GM21367 (cell line): ENCODE results near the gene LRRK1.

Experiments
- ATAC-seq: cut with Tn5 transposase; IDR thresholded peaks from one replicate; pipeline ENCODE4 v1.9.1; 2021; ENCODE audit not compliant: unreplicated experiment

The LRRK1 gene

DNA sequence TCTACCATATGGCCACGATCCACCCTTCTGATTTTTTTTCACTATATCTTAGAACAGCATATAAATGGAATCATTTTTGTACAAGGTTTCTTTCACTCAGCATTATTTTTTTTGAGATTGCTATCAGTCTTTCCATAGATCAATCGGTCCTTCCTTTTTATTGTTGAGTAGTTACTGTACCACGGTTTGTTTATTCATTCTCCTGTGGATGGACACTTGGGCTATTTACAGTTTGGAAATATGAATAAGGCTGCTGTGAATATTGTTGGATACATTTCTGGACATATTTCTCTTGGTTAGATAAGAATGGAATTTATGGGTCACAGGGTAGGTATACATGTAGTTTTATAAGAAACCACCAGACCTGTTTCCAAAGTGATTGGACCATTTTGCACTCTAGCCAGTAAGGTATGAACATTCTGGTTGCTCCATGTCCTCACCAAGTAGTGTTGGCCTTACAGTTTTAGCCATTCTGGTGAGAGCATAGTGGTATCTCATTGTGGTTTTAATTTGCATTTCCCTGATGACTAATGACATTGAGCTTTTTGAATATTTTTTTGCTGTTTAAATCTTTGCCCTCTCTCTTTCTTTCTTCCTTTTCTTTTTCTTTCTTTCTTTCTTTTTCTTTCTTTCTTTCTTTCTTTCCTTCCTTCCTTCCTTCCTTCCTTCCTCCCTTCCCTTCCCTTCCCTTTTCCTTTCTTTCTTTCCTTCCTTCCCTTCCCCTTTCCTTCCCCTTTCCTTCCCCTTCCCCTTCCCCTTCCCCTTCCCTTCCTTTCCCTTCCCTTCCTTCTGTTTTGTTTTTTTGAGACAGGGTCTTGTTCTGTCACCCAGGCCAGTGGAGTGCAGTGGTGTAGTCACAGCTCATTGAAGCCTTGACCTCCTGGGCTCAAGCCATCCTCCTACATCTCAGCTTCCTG is 49.2 kb downstream of the LRRK1 start:
- ATAC-seq = no peak

DNA sequence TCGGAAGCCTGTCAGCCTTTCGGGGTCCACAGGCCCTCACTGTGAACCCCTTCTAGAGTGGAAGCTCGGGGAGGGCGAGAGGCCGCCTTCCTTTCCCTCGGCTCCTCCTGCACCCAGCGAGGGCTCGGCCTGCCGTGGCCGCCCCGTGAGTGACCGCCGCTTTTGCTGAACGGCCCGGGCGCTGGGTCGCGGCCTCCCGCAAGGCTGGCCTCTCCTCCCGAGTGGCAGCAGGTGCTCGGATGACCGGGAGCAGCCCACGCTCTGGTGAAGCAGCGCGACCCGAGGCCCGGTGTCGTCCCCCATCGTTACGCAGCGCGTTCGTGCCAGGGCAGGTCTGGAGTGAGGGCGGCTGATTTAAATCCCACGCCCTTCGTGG is 53.8 kb downstream of the LRRK1 start:
- no peak for ATAC-seq

DNA sequence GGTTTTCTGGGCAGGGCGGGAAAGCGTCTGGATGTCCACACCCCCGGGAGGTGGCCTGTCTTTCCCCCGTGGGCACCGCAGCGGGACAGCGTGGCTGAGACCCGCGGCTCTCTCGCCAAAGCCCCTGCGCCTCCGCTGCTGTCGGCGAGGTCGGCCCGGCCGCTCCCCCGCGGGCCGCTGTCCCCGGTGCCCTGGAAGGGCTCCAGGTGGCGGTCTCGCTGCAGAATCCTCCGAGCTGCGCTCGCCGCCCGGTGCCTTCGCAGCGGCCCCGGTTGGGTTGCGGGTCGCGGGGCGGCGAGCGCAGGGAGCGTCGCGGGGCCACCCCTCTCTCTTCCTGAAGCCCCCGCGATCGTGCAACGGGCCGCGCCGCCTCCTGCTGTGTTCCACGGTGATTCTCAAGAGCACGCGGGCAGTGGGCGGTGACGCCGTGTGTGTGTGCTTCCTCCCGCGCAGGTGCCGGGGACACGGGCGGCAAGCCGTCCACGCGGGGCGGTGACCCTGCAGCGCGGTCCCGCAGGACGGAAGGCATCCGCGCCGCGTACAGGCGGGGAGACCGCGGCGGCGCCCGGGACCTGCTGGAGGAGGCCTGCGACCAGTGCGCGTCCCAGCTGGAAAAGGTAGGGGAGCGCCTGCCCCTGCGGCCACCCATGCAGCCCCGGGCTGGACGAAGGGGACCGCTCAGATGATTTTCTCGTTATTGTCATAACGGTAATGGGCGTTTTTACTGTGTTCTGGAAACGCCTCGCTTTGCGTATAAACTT is 54.4 kb downstream of the LRRK1 start:
- ATAC-seq = no peak

DNA sequence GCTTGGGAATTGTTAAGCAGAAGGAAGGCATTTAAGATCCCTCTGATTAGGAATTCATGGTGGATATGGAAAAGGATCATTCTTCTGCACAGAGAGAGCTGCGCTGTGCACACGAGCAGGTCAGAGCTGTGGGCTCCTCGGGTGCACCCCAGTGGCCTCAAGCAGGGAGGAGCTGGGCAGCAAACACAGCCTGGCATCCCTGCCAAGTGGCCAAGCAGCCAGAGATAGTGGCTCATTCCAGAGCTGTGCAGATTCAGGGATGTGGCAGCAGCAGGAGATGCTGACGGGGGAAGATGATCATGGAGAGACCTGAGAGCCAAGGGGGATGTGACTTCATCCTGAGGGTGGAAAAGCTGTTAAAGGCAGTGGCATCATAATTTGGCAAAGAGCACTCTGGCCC is 55.9 kb downstream of the LRRK1 start:
- no peak for ATAC-seq

DNA sequence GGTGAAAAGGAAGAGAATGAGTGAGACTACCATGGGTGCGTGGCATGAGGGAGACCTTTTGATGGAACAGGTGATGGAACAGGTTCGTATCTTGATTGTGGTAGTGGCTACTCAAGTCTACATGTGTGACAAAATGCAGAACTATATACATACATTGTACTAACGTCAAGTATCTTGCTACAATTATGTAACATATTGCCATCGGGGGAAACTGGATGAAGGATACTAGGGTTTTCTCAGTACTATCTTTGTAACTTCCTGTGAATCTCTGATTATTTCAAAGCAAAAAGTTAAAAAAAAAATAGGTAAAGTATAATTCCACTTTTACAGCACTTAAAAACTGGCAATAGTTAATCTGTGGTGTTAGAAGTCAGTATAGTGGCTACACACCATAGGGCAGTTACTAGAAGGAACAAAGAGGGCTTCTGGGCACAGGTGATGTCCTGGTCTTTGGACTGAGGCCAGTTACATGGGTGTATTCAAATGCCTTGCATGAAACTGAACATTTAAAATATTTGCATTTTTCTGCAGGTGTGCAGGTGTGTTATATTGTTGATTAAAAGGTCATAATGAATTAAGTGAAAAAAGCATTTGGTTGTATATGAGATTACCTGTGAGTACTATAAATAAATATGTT is 61.4 kb downstream of the LRRK1 start:
- no peak for ATAC-seq

DNA sequence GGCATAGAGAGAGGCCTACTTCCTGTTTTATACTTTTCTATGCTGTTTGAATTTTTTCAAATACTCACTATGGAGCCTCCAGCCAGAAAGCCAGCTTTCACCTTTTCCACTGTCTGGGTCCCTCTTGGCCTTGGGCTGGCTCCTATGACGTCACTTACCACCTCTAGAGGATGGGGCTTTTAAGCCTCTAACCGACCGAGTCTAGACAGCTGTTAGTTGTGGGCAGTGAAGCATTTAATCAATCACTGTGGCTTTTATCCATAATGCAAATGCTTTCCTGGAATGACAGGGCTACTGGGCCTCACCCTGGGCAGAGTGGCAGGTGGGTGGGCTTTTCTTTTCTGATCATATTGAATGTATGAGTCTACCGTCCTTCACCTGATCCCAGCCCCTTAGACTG is 61.9 kb downstream of the LRRK1 start:
- no peak for ATAC-seq

DNA sequence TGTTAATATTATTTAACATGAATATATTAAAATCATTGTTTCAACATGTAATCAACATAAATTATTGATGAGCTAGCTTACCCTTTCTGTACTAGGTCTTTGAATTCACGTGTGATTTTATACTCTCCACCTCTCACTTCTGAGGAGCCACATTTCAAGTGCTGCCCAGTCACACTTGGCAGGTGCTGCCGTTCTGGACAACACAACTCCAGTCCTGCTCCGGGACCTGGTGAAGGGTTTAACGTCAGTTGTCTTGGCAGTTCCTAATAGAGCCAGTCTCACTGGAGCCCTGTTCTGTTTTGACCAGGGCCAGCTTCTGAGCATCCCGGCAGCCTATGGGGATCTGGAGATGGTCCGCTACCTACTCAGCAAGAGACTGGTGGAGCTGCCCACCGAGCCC is 64.1 kb downstream of the LRRK1 start:
- no peak for ATAC-seq

DNA sequence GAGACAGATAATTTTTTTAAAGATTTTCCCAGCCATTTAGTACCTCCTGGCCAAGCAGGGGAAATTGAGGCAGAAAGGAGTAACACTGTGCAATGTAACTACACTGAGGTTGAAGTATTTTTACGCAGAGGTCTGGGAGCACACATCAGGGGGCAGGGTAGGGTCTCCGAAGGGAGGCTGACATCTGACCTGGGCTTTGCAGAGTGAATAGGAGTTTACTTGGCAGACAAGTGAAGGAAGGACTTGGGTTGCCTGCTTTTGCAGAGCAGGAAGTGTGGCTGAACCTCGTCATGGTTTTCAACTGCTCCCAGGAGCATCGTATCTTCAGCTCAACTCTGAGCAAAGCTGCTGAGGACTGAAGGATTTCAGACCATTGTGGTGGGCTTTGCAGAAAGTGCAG is 66.2 kb downstream of the LRRK1 start:
- no peak for ATAC-seq

DNA sequence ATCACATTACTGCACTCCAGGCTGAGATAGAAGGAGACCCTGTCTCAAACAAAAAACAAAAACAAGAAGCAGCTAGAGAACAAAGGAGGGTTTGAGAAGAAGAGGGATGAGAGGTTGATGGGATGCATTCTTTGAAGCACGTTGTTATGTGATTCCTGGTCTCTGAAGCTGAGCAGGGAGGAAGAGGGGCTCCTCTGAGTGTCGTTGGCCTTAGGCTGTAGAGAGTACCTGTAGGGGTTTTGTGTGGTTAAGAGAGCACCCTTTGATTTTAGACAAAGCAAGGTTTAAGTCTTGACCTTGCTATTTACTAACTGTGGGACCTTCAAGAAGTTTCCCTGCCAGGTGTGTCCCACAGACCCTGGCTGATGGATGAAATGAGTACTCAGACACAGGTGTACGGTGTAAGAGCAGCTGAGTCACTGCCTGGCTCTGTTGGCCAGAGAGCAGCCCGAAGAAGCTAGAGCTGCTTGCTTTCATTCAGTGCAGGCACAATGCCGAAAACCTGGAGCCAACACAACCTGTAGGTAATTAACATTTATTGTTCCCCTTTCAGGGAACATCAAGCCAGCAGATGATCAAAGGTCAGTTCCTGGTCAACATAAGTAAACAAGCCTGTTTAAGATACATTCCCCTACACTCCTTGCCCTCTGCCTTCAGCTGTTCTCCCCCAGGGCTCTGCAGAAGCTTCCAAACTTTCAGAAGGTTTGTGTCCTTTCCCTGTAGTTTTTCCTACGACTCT is 67.2 kb downstream of the LRRK1 start:
- no peak for ATAC-seq

DNA sequence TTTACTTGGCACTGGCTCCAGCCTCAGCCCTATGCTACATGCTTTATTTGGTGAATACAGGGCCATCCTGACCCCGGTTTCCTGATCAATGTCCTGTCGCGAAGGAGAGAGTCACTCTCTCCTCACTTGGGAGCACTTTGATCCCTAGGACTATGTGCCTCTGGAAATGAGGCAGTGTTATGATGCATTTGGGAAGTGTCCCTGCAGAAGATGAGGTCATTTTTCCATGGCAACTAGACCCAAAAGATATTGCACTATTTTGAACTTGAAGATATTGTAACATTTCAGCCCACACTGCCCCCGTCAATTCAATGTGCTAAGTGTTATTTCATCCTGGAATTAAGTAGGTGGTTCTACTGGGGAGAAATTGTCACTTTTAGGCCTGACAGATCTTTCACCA is 68.0 kb downstream of the LRRK1 start:
- no peak for ATAC-seq

DNA sequence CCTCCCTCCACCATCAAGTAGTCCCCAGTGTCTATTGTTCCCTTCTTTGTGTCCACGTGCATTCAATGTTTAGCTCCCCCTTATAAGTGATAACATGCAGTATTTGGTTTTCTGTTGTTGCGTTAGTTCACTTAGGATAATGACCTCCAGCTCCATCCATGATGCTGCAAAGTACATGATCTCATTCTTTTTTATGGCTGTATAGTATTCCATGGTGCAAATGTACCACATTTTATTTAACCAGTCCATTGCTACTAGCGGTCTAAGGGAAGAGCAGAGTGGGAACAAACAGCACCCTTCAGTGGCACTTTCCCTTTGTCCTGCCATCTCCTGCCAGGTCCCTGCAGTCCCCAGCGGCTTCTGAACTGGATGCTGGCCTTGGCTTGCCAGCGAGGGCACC is 69.1 kb downstream of the LRRK1 start:
- no peak for ATAC-seq

DNA sequence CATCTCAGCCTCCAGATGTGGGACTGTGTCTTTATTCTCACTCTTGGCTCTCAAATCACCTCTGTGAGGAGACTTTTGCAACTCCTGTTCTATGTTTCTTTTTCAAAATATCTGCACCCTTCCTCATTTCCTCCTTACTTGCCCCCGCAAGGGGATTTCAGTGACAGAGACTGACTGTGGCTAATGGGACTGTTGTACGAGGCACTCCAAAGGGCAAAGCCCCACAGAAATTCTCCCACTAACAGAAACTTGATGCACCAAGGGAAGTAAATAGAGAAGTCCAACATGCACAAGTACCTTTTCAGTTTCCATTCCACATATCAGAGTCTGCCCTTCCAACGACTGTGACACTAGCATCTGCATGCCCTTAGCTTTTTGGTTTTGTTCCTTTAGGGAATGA is 69.7 kb downstream of the LRRK1 start:
- ATAC-seq = no peak

DNA sequence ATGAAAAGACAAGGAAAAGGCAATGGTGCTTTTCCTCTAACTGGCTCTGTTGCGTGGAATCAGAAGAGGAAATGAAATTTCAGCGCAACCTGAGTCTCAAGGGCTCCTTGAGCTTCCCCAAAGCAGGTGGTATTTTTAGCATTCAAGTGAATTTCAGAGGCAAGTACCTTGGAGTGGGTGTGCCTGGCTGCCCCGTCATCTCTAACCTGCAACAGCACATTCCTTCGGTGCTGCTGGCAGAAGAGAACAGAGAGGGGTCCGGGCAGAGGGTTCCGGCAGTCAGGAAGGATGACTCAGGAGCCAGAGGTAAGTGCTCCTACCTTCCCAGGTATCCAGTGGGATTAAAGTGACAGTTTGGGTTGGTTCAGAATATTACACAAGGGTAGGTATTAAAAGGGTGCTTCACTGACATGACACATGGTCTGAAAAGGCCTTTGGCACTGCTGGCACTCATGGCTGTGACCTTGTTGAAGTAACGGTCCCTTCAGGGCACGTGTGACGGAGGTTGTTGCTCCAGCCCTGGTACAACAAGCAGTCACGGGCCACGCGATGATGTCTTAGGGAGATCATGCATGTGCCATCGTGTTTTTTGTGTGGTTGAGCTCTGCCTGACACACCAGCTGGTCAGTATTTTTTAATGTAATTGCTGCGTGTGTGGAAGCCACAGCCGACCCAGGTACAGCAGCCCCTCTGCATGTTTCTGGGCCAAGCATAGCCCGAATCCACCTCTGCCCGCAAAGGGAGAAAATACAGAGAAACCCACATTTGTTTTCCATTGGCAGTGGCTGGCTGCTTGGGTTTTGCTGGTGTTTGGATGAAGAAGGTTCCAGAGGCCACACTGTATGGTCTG is 75.7 kb downstream of the LRRK1 start:
- no peak for ATAC-seq

DNA sequence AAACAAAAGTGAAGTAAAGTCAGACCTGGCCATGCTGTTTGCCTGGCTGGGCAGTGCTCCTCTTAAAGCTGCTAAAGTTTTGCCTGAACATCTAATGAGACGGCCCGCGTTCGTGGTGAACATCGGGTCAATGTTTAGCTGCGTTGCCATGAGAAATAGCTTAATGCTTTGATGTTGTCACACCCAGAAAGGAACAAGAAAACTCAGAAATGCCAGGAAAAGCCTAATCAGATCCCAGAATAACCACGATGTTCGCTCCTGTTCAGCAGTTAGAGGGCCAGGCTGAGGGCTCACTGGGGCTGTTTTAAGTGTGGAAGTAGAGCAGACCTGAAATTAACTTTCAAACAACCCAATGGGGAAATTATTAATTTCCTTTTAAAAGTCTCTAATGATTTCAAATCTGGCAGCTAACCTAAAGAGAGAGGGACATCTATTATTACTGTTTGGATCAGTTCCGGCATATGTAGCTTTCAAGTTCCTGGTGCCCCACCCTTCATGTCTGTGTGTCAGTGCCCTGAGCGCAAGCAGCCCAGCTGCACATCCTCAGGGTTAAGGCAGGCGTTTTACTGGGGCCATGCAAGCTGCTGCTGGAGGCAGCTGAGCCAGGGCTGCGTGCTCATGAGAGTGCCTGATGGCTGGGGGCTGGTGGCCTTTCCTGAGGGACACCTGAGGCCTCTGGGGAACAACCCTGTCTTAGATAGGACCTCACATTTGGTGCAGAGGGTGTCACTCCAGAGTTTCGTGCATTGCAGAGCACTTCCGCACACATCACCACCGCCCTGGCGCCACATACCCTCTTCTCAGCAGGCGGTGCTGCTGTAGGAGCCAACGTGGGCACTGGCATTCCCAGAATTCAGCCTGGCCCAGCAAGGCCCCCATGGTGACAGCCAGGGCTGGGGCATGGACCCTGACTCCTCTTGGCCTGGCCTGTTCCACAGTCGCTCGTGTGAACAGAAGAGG is 76.6 kb downstream of the LRRK1 start:
- ATAC-seq = no peak

DNA sequence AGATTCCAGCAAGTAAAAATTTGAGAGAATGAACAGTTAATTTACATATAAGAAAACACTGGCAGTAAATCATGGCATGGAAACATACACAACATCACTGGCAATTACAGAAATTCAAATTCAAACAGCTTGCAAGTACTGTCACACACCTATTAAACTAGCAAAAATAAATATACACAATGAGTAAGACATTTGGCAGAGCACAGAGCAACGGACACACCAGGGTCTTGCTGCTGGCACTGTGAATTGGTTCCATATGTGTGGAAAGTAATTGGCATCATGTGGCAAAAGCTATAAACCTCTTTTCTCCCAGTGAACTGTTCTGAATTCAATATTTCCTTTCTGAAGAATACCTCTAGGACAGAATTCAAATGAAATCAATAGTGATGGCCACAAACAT is 78.3 kb downstream of the LRRK1 start:
- no peak for ATAC-seq

DNA sequence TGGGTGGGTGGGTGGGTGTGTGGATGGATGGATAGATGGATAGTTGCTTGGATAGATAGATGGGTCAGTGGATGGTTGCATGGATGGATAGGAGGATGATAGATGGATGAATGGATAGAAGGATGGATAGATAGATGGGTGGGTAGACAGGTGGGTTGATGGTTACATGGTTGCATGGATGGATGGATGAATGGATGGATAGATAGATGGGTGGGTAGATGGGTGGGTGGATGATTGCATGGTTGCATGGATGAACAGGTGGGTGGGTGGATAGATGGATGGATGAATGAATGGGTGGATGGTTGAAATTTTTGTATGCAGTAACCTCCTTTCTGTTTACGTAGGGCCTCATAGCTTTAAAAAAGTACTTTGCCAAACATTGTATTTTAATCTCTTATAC is 79.5 kb downstream of the LRRK1 start:
- no peak for ATAC-seq

DNA sequence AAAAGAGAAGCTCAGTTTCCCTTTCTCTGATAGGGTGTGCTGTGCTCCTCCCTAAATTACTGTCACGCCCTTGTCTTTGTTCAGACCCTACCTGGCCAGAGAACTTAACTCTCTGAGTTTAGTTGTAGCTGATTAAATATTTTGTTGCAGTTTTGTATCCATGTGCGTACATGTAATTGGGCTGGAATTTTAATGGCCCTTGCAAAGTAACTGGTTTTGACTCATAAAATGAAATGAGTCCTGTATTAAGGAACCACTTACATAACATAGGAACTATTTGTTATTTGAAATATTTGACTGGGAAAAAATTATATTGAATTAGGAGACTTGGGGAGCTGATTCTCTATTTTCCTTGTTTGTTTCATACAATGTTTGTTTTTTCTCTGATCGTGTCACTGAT is 80.2 kb downstream of the LRRK1 start:
- no peak for ATAC-seq

DNA sequence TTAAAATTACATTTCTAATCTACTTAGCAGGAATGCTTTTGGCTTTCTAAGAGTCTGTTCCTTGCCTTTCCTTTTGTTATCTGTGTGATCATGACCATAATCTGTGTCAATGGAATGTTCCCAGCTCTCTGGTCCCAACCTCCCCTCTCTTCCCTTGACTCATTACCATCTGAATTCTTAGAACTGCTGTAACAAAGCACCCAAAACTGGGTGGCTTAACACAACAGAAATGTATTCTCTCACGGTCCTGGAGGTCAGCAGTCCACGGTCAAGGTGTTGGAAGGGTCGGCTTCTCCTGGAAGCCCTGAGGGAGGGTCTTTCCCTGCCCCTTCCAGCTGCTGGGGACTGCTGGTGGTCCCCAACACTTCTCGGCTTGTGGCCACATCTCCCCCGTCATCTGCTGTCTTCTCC is 81.1 kb downstream of the LRRK1 start:
- no peak for ATAC-seq

DNA sequence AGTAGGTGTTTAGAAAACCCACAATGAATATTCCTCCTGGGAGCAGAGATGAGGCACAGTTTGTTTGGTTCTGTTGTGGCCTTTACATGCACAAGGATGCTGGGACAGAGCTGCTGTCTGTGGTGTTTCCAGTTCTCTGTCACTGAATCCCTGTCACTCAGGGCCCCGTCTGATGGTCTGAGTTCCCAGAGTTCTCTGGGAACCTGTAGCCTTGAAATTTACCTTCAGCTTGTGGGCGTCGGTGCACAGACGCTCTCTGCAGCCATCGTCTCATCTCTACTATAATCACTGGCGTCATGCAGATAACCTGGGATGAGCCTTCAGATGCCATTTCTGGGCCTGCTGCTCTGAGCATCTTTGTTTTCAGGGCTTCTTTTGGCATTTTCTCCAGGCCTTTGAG is 81.9 kb downstream of the LRRK1 start:
- ATAC-seq = no peak
